NCI-H69 (cell line): ENCODE data around the gene HS6ST1.

Experiments used
- DNase-seq: peaks from one replicate; lab custom pipeline; 2025; lab: John Stamatoyannopoulos, UW

HS6ST1 gene

GRCh38 chr2:128282246-128282975 lies 36.3 kb downstream of the HS6ST1 start:
- peak; percentile 37 for DNase-seq

GRCh38 chr2:128281852-128282245 lies 36.8 kb downstream of the HS6ST1 start:
- no peak for DNase-seq

- DNase-seq, result no peak
Observed at GRCh38 chr2:128280901-128281321, 37.8 kb downstream of the HS6ST1 start.

GRCh38 chr2:128280158-128280871 lies 38.4 kb downstream of the HS6ST1 start:
- no peak for DNase-seq

- no peak for DNase-seq
Observed at GRCh38 chr2:128279786-128280157, 38.9 kb downstream of the HS6ST1 start.

- DNase-seq, result no peak
Observed at GRCh38 chr2:128279009-128279408, 39.7 kb downstream of the HS6ST1 start.

GRCh38 chr2:128277961-128278681 lies 40.5 kb downstream of the HS6ST1 start:
- DNase-seq, result no peak

- no peak for DNase-seq
Observed at GRCh38 chr2:128276878-128277675, 41.6 kb downstream of the HS6ST1 start.

- DNase-seq, result no peak
Observed at GRCh38 chr2:128275498-128276045, 43.1 kb downstream of the HS6ST1 start.

GRCh38 chr2:128274218-128274617 lies 44.5 kb downstream of the HS6ST1 start:
- DNase-seq, result no peak

GRCh38 chr2:128273469-128274081 lies 45.1 kb downstream of the HS6ST1 start:
- peak; percentile 50 for DNase-seq

GRCh38 chr2:128272601-128273468 lies 45.8 kb downstream of the HS6ST1 start:
- no peak for DNase-seq

GRCh38 chr2:128271911-128272600 lies 46.6 kb downstream of the HS6ST1 start:
- DNase-seq, result no peak

- no peak for DNase-seq
Observed at GRCh38 chr2:128271597-128271910, 47.1 kb downstream of the HS6ST1 start.

- no peak for DNase-seq
Observed at GRCh38 chr2:128270672-128271596, 47.7 kb downstream of the HS6ST1 start.

GRCh38 chr2:128269990-128270671 lies 48.5 kb downstream of the HS6ST1 start:
- DNase-seq, result peak; percentile 22

- peak; percentile 54 for DNase-seq
Observed at GRCh38 chr2:128269063-128269989, 49.3 kb downstream of the HS6ST1 start.
